OCI-LY7 (cell line): Measurements from ENCODE around the gene USP46.

Experiments
- CTCF ChIP-seq: fragments of 200-600 bp; sonication (generic); conservative IDR thresholded peaks from 2 replicates; pipeline ENCODE4 v1.5.1; 2014; ENCODE audit warnings: mild to moderate bottlenecking, antibody characterized with exemption, low read length, moderate library complexity, mixed read lengths
- EZH2phosphoT487 ChIP-seq: fragments of 200-600 bp; sonication (generic); IDR thresholded peaks from 2 replicates; pipeline ENCODE4 v1.6.1; 2018; ENCODE audit warnings: low read depth, borderline replicate concordance, mild to moderate bottlenecking, mixed run types, antibody characterized with exemption, low read length, moderate library complexity, mixed read lengths

GRCh38 chr4:52617336-52618020 is 41.6 kb downstream of the USP46 start:
- TF ChIP-seq CTCF: no peak
- no peak for TF ChIP-seq EZH2phosphoT487
